G401.6 (cell line): Measurements from ENCODE around the gene ZNF423.

Experiments
- FAIRE-seq: peaks from 2 replicates; lab custom pipeline; 2012; peaks lifted over from hg19 to GRCh38; lab: Jason Lieb, UNC

The ZNF423 gene

GRCh38 chr16:49848530-49848929 lies 7.4 kb downstream of the ZNF423 start:
- no peak for FAIRE-seq

- FAIRE-seq: no peak
Measured at GRCh38 chr16:49846800-49847199, 9.1 kb downstream of the ZNF423 start.

GRCh38 chr16:49844359-49844758 lies 11.6 kb downstream of the ZNF423 start:
- FAIRE-seq: no peak

- FAIRE-seq: no peak
Measured at GRCh38 chr16:49843758-49844157, 12.2 kb downstream of the ZNF423 start.

DNA sequence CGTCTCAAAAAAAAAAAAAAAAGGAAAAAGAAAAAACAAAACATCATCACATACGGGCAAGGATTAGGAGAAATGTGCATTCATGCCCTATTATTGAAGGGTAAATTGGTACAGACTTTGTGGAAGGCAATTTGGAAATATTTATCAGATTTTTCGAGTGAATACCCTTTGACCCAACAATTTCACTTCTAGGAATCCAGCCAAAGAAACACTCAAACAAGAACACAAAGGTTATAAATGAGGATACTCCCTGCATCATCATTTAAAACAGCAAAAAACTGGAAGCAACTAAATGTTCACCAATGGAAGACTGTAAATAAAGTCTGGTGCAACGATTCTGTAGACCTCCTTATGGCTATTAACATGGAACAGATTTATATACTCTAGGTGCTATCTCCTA lies 12.9 kb downstream of the ZNF423 start:
- FAIRE-seq: no peak

DNA sequence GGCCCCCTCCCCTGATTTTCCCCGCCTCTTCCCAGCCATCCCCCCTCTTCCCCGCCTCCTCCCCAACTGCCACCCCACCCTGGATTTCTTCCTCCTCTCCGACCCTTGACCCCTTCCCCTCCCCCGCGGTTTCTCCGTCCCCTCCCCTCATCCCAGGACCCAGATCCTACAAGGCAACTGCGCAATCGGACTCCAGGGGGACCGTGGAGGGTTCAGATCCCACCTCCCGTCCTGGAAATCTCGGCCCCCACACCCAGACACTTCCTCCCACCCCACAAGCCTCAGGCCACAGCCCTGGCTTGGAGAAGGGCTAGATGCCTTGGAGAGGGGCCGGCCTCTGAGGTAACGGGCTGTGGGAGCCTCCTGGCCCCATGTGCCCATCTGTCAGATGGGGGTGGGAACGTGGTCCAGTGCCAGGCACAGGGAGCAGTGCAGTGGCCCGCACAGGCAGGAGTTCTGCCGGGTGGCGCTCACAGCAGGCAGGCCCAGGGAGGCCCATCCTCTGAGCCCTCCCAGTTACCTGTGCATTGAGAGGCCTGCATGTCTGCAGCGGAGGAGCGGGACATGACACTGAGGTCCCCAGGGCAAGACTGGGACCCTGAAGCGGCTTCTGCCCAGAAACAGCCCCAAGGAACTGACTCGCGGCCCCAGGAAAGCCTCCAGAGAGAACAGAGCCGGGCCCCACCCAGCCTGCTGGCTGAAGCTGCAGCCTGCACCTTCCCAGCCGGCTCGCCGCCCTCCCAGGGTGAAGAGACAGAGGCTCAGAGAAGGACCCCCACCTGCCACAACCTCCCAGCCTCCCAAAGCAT lies 16.7 kb downstream of the ZNF423 start:
- no peak for FAIRE-seq

DNA sequence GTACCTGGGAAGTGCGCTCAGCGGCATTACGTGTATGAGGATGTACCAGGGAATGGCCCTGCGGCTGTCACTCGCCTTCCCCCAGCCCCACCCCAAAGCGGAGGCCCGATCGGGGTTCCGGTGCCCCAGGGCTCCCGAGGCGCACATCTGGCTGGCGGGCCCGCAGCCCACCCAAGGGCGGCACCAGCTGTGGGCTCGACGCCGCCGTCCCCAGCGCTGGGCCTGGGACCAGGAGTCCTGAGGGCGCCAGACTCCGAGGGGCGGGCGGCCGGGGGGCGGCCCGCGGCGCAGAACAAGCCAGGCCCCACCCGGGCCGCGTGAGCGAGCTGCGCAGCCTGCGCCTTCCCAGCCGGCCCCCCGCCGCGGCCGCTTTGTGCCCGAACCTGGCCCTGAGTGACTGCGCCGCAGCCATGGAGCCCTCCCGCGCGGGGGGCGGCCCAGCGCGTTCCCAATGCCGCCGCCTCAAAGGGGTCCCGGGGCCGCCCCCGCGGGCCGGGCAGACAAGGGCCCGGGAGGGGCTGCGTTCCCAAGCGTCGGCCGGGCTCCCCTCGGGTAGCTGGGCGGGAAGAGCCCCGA lies 17.4 kb downstream of the ZNF423 start:
- no peak for FAIRE-seq

DNA sequence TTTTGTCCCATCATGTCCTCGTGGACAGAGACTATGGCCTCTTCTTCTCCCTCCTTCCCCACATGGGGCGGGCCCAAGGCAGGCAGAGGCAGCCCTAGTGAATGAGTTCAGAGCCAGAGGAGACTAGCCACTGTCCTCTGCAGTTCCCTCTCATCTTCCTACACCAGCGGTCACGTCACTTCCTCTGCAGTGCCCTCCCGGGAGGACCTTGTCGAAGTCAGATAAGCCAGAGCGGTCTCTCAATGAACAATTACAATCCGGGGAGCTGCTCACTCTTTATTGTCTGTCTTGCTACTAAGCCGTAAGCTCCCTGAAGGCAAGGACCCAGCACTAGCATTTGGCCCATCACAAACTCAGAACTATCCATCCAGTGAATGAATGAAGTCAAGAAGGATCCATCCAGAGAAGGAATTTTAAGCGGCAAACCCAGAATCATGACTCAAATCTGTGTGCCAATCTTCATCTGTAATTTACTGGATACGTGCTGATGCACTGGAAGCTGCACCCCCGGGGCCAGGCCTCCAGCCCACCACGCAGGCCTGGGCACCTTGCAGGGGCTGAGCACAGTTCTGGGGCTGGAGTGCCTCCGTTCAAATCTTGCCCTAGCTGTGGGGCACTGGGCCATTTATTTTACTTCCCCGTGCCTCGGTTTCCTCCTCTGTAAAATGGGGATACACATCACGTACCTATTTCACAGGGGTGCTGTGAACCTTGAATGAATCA lies 18.1 kb downstream of the ZNF423 start:
- FAIRE-seq: no peak

GRCh38 chr16:49836668-49837067 lies 19.2 kb downstream of the ZNF423 start:
- FAIRE-seq: no peak

DNA sequence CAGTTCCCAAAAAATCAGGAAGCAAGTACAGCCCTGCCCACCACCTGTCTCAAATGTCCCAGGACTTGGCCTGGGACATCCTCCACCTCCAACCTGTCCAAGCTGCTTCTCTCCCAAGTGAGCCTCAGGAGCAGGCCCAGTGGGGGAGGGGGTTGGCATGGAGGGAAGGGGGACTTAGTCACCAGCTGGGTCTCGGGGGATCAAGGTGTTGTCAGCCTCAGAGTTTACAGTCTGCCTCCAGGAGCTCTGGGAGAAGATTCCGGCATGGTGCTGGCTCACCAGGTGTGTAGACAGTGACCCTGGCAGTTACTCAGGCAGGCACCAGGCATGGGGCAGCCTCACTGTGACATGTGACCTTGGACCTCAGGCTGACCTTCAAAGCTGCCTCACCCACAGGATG lies 19.7 kb downstream of the ZNF423 start:
- FAIRE-seq: no peak

DNA sequence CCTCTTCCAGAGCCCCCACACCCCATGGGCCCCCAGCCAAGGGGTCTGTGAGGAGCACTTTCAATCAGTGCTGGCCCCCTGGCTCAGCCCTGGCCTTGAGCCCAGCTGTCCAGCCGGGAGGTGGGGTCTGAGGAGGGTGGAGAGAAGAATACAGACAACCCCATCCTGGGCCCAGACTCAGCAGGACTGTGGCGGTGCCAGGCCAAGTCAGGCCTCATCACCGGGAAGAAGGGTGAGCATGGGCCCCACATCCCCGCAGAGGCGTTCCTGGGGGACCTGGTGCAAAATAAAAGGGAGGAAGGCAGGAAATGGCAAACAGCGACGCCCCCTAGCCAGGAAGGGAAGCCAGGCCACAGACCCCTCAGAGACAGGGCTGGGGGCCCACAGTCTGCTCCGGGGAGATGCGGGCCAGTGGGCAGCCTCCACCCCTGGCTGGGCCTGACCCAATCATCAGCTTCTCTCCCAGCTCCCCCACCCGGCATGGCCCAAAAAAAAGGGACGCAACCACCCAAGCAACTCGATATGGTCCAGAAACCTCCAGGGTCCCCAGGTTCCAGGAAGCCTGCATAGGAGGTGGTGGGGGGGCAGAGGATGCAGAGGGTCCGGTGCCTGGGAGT lies 20.6 kb downstream of the ZNF423 start:
- FAIRE-seq: no peak

DNA sequence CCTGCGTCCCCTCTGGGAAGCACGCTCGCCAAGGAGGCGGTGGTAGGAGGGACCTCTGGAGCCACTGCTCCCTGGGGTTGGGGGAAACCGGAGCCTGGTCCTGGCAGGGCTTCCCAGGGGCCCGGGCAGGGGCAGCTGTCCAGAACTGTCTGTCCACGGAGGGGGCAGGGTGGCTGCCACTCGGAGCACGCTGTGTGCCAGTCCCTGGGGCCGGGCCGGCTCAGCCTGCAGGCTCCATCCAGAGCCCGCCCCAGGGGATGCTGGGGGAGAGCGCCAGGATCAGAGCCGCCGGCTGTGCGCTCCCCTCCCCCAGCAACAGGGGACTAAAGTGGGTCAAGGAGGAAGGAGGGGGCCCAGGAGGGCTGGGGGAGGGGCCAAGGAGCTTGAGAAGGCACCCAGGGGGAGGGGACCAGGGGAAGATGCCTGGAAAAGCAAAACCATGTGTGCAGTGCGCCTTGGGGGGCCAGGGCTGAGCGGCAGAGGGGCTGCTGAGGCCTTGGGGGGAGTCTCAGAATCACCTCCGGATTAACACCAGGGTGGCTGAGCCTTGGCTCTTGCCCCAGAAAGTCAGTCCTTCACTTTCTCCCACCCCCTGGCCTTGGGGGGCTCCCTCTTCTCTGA lies 21.3 kb downstream of the ZNF423 start:
- FAIRE-seq: no peak

DNA sequence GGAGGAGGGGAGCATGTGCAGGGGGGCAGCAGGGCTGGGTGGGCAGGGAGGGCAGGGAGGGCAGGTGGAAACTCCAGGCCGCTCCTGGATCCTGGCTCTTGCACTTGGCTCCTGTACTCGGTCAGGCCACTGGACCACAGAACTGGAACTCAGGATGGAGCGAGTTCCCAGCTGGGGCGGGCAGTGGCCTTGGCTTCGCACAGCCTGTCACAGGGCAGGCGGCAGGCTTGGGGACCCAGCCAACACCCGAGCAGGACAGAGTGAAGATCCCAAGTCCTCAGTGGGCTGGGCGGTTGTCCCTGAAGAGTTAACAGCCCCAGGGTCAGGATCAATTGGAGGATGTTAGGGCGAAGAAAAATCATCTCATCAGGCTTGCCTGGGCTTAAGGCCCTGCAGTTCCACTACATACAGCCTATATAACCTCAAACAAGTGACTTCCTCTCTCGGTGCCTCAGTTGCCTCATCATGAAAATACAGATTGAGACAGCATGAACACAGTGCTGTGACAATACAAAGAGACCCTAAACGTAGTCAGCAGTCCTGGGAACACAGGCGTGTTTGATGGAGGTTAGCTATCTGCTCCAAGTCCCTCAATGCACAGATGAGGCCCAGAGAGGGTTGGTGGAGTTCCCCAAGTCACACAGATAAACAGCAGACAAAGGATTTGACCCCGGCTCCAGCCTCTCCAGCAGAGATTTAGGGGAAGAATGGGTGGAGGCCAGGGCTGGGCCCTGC lies 21.9 kb downstream of the ZNF423 start:
- FAIRE-seq: no peak

DNA sequence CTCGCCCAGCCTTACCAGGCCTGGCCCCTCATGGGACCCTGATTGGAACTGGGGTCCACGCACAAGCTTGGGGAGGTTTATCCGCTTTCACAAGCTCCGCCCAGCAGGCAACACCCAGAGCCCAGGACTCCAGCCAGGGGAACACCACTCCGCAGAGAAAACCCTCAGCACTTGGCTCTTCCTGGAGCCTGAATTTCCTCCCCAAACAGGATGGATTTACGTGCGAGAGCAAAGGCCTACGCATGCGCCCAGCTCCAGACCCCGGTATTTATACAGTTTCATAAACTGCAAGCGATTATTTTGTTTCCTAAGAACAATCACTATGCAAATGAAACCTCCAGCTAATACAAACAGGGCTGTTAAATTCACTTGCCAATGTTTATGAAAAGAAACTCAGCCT lies 22.8 kb downstream of the ZNF423 start:
- FAIRE-seq: no peak

- FAIRE-seq: no peak
Measured at GRCh38 chr16:49832177-49832576, 23.7 kb downstream of the ZNF423 start.

DNA sequence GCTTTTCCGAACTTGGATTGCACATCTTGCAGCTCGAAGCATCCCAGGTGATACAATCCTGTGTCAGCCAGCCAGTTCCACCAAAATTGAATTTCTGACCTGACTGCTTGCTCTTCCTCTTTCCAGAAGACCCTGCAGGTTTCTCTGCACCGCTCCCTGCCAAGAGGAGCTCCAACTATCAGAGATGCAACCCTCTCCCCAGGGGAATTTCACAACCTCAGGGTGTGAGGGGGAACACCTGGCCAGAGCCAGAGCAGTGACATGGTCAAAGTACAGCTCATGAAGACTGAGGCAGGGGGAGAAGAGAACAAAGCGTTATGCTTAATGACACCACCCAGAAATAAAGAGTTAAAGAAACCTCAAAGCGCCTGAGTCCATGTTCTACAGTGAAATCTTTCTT lies 25.0 kb downstream of the ZNF423 start:
- FAIRE-seq: no peak

DNA sequence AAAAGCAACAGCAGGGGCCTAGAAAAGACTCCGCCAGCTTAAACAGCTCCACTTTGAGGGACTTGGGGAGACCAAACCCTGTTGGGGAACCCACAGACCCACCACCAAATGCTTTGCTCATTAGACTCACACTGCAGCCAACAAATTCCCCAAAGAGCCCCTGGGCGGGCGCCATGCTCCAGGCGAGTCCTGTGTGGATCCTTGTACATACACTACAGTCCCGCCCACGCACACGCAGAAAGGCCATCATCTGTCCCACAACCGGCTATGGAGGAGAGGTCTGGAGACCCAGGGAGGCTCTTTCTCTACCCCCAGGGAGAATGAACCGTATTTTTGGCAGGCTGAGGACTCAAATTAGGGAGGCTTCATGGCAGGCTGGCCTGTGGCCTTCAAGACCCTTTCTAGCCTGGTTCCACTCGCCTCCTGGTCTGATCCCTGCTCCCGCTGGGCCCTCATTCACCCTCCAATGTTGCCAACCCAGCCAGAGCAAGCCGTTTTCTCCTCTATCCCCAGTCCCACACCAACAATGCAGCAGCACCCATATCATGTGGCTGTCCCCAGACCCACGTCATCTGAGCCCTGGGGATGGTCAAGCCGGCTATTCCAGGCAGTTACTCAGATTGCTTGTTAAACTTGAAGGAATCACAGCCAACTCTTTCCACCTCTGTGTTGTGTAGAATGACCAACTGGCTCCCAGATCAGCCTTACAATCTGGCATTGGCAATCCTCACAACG lies 27.2 kb downstream of the ZNF423 start:
- no peak for FAIRE-seq

DNA sequence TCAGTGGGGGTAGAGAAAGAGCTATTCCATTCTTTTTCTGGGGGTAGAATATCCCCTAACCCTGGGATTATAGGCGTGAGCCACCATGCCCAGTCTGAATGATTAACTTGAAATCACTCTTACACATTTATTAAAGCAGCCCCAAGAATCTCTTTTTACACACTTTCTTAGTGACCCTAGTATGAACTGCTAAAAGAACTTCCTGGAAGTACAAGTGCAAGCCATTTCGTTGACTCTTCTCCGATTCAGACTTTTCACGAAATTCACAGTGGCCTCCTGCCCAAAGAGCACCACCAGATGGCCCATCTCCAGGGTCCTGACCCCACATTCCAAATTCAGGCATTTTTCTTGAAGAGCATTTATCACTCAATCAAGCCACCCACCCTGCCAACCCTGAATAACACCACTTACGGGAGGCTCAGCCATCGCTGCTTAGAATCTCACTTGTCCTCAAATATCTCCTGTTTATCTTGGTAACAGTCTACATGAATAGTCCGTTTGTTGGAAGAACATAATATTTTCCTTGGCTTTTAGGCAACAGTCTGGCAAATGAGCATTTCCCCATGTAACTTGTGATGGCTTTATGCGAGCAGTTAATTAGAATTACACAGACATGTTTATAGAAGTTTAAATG lies 28.0 kb downstream of the ZNF423 start:
- no peak for FAIRE-seq

- no peak for FAIRE-seq
Measured at GRCh38 chr16:49826515-49826914, 29.4 kb downstream of the ZNF423 start.

GRCh38 chr16:49825041-49825440 lies 30.9 kb downstream of the ZNF423 start:
- FAIRE-seq: no peak

DNA sequence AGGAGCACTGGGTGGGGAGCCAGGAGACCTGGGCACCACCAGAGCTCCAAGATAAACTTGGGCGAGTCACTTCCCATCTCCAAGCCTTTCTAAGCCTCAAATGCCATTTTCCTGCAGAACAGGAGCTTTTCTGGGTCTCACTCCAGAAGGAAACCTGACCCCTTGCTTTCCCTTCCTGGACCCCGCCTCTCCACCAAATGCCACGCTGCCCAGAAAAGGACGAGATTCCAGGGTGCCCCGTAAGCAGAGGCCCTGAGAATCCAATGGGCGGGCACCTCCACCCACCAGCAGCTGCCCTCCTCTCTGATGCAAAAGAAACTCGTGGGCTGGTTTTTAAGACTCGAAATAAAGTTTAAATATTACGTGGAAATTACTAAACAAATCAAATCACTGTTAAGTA lies 31.3 kb downstream of the ZNF423 start:
- no peak for FAIRE-seq
